CD4-positive, CD25-positive, alpha-beta regulatory T cell (primary cell): ENCODE measurements around the gene PRSS48. TPM values are rescaled to one million over a fixed set of nuclear protein-coding genes. Genes with fewer than 3 reads are reported as not detected.

Experiments
- ATAC-seq, 2 donors: fragments of 150-1000 bp; cut with Tn5 transposase; one replicate each; pipeline ENCODE4 v1.10.0; 2021; ENCODE audit warnings: low read depth in 2 of 2, moderate number of reproducible peaks in 2 of 2, moderate library complexity in 1 of 2
- DNase-seq, 3 donors: peaks; one replicate each; pipeline versions ENCODE4 v3.0.0 to v3.0.0-alpha.2; 2012 to 2022; ENCODE audit warnings: mixed read lengths in 1 of 3
- H3K27ac ChIP-seq: one replicate; pipeline ENCODE4 v1.7.0; 2013; ENCODE audit warnings: mild to moderate bottlenecking, low read length; ENCODE audit not compliant: insufficient read depth, poor library complexity, severe bottlenecking
- H3K27me3 ChIP-seq: one replicate; pipeline ENCODE4 v1.7.0; 2013; ENCODE audit warnings: low read length; ENCODE audit not compliant: control insufficient read depth, insufficient read depth
- H3K36me3 ChIP-seq: one replicate; pipeline ENCODE4 v1.7.0; 2013; ENCODE audit warnings: mild to moderate bottlenecking, low read length, moderate library complexity; ENCODE audit not compliant: control insufficient read depth, insufficient read depth
- H3K4me1 ChIP-seq: 2 replicates; pipeline ENCODE4 v1.7.0; 2013; ENCODE audit warnings: mild to moderate bottlenecking, low read length; ENCODE audit not compliant: insufficient read depth, control insufficient read depth, poor library complexity, severe bottlenecking
- H3K4me3 ChIP-seq: one replicate; pipeline ENCODE4 v1.7.0; 2013; ENCODE audit warnings: low read depth, mild to moderate bottlenecking, low read length, moderate library complexity
- H3K9me3 ChIP-seq, 2 experiments: 1 replicate in 1 of 2; 2 replicates in 1 of 2; pipeline ENCODE4 v1.7.0; 2013; ENCODE audit warnings: low read length in 2 of 2, mild to moderate bottlenecking in 1 of 2, moderate library complexity in 1 of 2; ENCODE audit not compliant: control insufficient read depth in 2 of 2
- H3K27ac Mint-ChIP-seq, 3 donors: one replicate each; pipeline ENCODE4 v1.8.0; 2020 to 2022; ENCODE audit warnings: mild to moderate bottlenecking in 3 of 3, mixed read lengths in 3 of 3, moderate library complexity in 2 of 3
- H3K27me3 Mint-ChIP-seq: one replicate; pipeline ENCODE4 v1.8.0; 2022; ENCODE audit warnings: mild to moderate bottlenecking, mixed read lengths
- H3K36me3 Mint-ChIP-seq: one replicate; pipeline ENCODE4 v1.8.0; 2020; ENCODE audit warnings: mixed read lengths
- H3K4me1 Mint-ChIP-seq, 4 donors: one replicate each; pipeline ENCODE4 v1.8.0; 2020 to 2022; ENCODE audit warnings: mixed read lengths in 4 of 4, mild to moderate bottlenecking in 1 of 4
- H3K4me3 Mint-ChIP-seq, 4 donors: one replicate each; pipeline ENCODE4 v1.8.0; 2020 to 2022; ENCODE audit warnings: mild to moderate bottlenecking in 4 of 4, mixed read lengths in 4 of 4, moderate library complexity in 3 of 4
- H3K9me3 Mint-ChIP-seq, 7 donors: one replicate each; pipeline ENCODE4 v1.8.0; 2020 to 2022; ENCODE audit warnings: mixed read lengths in 7 of 7, mild to moderate bottlenecking in 3 of 7, moderate library complexity in 2 of 7
- polyA plus RNA-seq, 4 donors: library from polyadenylated mRNA; unstranded; fragments of 300-500 nt; fragmentation: Illumina TruSeq; gene quantifications; one replicate each; pipeline ENCODE4 v1.2.3, GENCODE V29; 2021
- total RNA-seq: library from RNA; stranded (reverse); gene quantifications from one replicate; pipeline ENCODE4 v1.2.3, GENCODE V29; 2022

The PRSS48 gene
- total and polyA plus RNA-seq, 5 donors from 2014 or later, result not detected

DNA sequence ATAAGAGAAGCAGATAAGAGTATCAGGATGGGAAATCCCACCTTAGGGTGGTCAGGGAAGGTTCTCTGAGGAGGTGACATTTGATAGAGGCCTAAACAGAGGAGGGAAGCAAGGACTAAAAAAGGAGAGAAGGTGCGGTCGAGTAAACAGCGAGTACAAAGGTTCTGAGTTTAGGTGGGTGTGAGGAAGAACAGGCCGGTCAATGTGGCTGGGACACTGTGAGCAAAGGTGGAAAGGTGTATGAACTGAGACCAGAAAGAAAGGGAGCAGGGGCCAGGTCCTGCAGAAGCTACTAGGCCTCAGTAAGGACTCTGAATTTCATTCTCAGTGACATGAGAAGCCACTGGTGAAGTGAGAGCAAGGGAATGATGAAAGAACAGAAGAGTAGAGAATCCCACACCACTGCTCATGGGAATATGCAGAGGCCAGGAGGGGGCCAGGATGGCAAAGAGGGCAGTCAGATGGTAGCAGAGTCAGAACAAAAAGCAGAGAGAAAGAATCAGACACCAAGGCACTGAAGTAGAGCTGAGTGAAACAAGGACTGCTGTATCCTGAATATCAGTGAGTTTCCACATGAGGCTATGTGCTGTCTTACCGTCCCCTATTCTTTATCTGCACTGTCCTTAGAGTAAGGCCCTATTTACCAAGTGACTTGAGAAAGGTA lies 18.0 kb downstream of the PRSS48 start:
- Mint-ChIP-seq H3K4me3 (no peak overlapping the region), H3K36me3 (no peaks in the 10 kb centered on the region), H3K9me3 (peaks cover 0 to 2% (median 0%) of the 10 kb centered on the region in 7 donors), H3K27me3 (peaks cover 8% of the 10 kb centered on the region), H3K4me1 (no peaks in the 10 kb centered on the region), H3K27ac (peak overlapping the region in 1 of 3 donors; percentile 76)
- DNase-seq (no peak), ATAC-seq (no peak)
- H3K4me1 ChIP-seq, result no peaks in the 10 kb centered on the region
- no peak overlapping the region for H3K27ac ChIP-seq
- H3K9me3 ChIP-seq, result no peaks in the 10 kb centered on the region
- H3K36me3 ChIP-seq, result no peaks in the 10 kb centered on the region
- no peak overlapping the region for H3K4me3 ChIP-seq
- no peaks in the 10 kb centered on the region for H3K27me3 ChIP-seq

DNA sequence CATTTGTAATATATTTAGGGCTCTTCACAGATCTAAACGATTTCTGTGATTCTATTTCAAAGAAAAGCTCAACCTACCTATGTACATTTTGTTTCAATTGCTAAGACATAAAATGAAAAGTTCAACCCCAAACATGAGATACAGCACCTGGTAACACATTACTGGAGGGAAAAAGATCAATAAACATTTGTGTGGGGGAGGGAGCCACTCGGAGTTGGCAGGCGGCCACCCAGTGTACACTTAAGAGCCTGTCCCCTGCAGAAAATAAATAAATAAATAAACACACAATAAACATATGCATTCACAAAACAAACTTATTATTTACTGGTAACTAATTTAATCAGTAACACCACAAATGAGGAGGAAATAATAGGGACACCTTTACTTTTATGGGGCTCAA lies 19.3 kb downstream of the PRSS48 start:
- no peak for DNase-seq
- Histone ChIP-seq H3K27me3 (no peaks in the 10 kb centered on the region), H3K36me3 (no peaks in the 10 kb centered on the region), H3K4me1 (no peaks in the 10 kb centered on the region), H3K27ac (no peak overlapping the region), H3K4me3 (no peak overlapping the region), H3K9me3 (no peaks in the 10 kb centered on the region)
- no peak overlapping the region for H3K4me3 Mint-ChIP-seq
- H3K9me3 Mint-ChIP-seq, result peaks cover 0 to 5% (median 0%) of the 10 kb centered on the region in 7 donors
- peaks cover 11% of the 10 kb centered on the region for H3K27me3 Mint-ChIP-seq
- ATAC-seq, result no peak
- H3K4me1 Mint-ChIP-seq, result no peaks in the 10 kb centered on the region
- H3K36me3 Mint-ChIP-seq, result no peaks in the 10 kb centered on the region
- no peak overlapping the region for H3K27ac Mint-ChIP-seq

DNA sequence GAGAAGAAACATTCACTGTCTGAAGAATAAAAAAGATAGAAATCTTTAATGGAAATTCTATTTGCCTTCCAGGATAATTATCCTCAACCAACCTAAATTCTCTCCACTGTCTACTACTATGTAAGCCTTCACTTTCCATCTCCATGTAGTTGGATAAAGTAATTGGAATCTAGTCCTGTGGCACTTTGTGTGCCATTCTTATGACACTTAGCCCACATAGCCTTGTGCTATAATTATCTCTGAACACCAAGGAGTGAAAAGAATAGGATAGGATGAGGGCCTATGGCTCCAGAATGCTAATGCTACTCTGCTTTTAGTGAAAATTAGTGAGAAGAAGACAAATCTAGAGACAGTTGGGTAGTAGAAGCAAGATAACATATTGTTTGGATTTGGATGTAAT lies 20.2 kb downstream of the PRSS48 start:
- Mint-ChIP-seq H3K36me3 (no peaks in the 10 kb centered on the region), H3K9me3 (peaks cover 0 to 5% (median 0%) of the 10 kb centered on the region in 7 donors), H3K4me3 (no peak overlapping the region), H3K27ac (no peak overlapping the region), H3K4me1 (no peaks in the 10 kb centered on the region), H3K27me3 (peaks cover 11% of the 10 kb centered on the region)
- DNase-seq (no peak), ATAC-seq (no peak)
- Histone ChIP-seq H3K27me3 (no peaks in the 10 kb centered on the region), H3K36me3 (no peaks in the 10 kb centered on the region), H3K9me3 (no peaks in the 10 kb centered on the region), H3K4me1 (no peaks in the 10 kb centered on the region), H3K4me3 (no peak overlapping the region), H3K27ac (no peak overlapping the region)

DNA sequence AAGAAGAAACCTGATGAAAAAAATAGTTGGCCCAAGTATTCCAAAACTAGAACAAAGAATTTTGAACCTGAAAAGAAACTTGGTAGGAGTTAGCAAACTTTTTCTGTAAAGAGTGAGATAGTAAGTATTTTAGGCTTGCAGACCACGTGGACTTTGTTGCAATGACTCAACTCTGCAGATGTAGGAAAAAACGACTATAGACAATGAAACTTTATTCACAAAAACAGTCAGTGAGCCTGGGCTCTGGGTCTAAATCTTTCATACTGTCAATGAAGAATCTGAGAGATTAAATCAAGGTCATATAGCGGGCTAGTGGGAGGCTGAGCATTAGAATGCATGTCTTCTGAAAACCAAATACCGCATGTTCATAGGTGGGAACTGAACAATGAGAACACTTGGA lies 25.5 kb downstream of the PRSS48 start:
- Histone ChIP-seq H3K4me1 (no peaks in the 10 kb centered on the region), H3K36me3 (no peaks in the 10 kb centered on the region), H3K4me3 (no peak overlapping the region), H3K27ac (no peak overlapping the region), H3K9me3 (no peaks in the 10 kb centered on the region), H3K27me3 (no peaks in the 10 kb centered on the region)
- no peaks in the 10 kb centered on the region for H3K4me1 Mint-ChIP-seq
- peaks cover 8% of the 10 kb centered on the region for H3K27me3 Mint-ChIP-seq
- DNase-seq, result no peak
- H3K27ac Mint-ChIP-seq, result no peak overlapping the region
- H3K9me3 Mint-ChIP-seq, result peaks cover 0 to 5% (median 2%) of the 10 kb centered on the region in 7 donors
- H3K4me3 Mint-ChIP-seq, result no peak overlapping the region
- no peaks in the 10 kb centered on the region for H3K36me3 Mint-ChIP-seq
- no peak for ATAC-seq

DNA sequence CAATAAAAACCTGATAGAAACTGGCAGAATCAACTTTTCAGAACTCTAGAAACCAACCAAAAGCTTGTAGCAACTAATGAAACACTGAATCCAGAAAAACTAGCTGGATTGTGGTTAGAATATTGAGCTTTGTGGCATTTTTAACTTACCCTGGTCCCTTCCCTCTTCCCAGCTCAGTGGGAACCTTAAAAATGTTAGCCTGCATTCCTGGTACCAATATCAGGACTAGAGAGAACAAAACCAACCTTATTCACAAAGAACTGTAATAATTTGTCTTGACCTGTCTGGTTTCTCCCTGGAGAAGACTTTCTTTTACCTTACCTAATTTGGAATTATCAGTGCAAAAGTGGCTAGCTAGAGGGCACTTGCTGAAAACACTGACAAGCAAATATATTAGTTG lies 27.3 kb downstream of the PRSS48 start:
- no peaks in the 10 kb centered on the region for H3K4me1 ChIP-seq
- no peak overlapping the region for H3K27ac ChIP-seq
- Mint-ChIP-seq H3K9me3 (peaks cover 0 to 5% (median 0%) of the 10 kb centered on the region in 7 donors), H3K4me1 (no peaks in the 10 kb centered on the region), H3K27me3 (peaks cover 4% of the 10 kb centered on the region), H3K4me3 (no peak overlapping the region), H3K36me3 (no peaks in the 10 kb centered on the region), H3K27ac (no peak overlapping the region)
- DNase-seq, result no peak
- H3K9me3 ChIP-seq, result no peaks in the 10 kb centered on the region
- no peaks in the 10 kb centered on the region for H3K36me3 ChIP-seq
- no peaks in the 10 kb centered on the region for H3K27me3 ChIP-seq
- no peak overlapping the region for H3K4me3 ChIP-seq
- no peak for ATAC-seq

DNA sequence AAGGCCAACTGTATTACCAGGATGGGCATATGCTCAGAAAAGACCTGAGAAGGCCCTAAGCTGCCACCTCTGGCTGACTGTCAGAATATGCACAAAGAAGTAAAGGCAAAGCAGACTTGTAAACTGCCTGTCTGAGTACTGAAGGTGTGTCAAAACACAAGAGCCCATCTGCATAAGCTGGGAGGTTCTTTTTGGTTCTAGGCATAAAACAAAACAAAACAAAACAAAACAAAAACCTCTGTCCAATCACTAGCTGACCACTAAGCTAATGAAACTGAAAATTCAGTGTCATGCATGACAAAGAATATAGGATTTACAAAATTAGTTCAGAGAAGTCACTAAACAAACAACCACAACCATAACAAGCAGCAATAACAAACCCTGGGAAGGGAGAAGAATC lies 27.8 kb downstream of the PRSS48 start:
- peaks cover 4% of the 10 kb centered on the region for H3K27me3 Mint-ChIP-seq

DNA sequence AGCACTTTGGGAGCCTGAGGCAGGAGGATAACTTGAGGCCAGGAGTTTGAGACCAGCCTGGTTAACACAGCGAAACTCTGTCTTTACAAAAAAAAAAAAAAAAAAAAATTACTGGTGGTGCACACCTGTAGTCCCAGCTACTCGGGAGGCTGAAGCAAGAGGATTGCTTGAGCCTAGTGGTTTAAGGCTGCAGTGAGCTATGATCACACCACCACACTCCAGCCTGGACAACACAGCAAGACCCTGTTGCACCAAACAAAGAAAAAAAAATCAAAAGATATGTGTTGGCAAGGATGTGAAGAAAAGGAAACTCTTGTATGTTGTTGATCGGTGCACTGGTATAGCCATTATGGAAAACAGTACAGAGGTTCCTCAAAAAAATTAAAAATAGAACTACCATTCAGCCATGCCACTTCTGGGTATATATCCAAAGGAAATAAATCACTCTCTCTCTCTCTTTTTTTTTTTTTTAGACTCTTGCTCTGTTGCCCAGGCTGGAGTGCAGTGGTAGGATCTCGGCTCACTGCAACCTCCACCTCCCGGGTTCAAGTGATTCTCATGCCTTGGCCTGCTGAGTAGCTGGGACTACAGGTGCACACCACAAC lies 33.3 kb downstream of the PRSS48 start:
- ATAC-seq (no peak), DNase-seq (no peak)
- no peak overlapping the region for H3K27ac ChIP-seq
- peaks cover 0 to 2% (median 0%) of the 10 kb centered on the region in 7 donors for H3K9me3 Mint-ChIP-seq
- H3K27ac Mint-ChIP-seq, result no peak overlapping the region
- no peaks in the 10 kb centered on the region for H3K4me1 ChIP-seq
- H3K9me3 ChIP-seq, result no peaks in the 10 kb centered on the region
- H3K36me3 Mint-ChIP-seq, result no peaks in the 10 kb centered on the region
- no peaks in the 10 kb centered on the region for H3K36me3 ChIP-seq
- no peak overlapping the region for H3K4me3 Mint-ChIP-seq
- H3K4me3 ChIP-seq, result no peak overlapping the region
- H3K4me1 Mint-ChIP-seq, result no peaks in the 10 kb centered on the region
- no peaks in the 10 kb centered on the region for H3K27me3 ChIP-seq
- H3K27me3 Mint-ChIP-seq, result peaks cover 5% of the 10 kb centered on the region

More for the DNA sequence above, 27.8 kb downstream of the PRSS48 start:
- ATAC-seq (no peak), DNase-seq (no peak)
- Mint-ChIP-seq H3K4me3 (no peak overlapping the region), H3K4me1 (no peaks in the 10 kb centered on the region), H3K9me3 (peaks cover 0 to 5% (median 0%) of the 10 kb centered on the region in 7 donors), H3K36me3 (no peaks in the 10 kb centered on the region), H3K27ac (no peak overlapping the region)
- no peaks in the 10 kb centered on the region for H3K36me3 ChIP-seq
- H3K9me3 ChIP-seq, result no peaks in the 10 kb centered on the region
- H3K4me1 ChIP-seq, result no peaks in the 10 kb centered on the region
- H3K4me3 ChIP-seq, result no peak overlapping the region
- H3K27me3 ChIP-seq, result no peaks in the 10 kb centered on the region
- H3K27ac ChIP-seq, result no peak overlapping the region
